Cardiac septum (tissue), 1 donor: ENCODE results near the gene FAM3D. TPM values are rescaled to one million over a fixed set of nuclear protein-coding genes. Genes with fewer than 3 reads are reported as not detected.
"Not testable (repeated sequence)": the region's sequence is repeated elsewhere in the genome, so short reads cannot be mapped to it uniquely, and the experiment has no call there.

Experiments
- DNase-seq: peaks from one replicate; pipeline ENCODE4 v3.0.0-alpha.2; 2020; ENCODE audit warnings: low spot score
- intact Hi-C: fragments of 100-400 bp; cut with DNase I; formaldehyde crosslinking; loops from one replicate; pipeline ENCODE4 v1.14.0; 2022
- total RNA-seq: library from RNA; stranded (reverse); fragmentation: NEBNext Ultra II Directional; extraction: Animal tissue kit (Norgen Biotek cat#: 25700); gene quantifications from one replicate; pipeline ENCODE4 v1.2.1, GENCODE V29; 2021
- donor health status: DM: no; HTN: no; CAD: no.

FAM3D gene
- total RNA-seq, 1 donor from 2014 or later: not detected

GRCh38 chr3:58686847-58687246 is 20.3 kb upstream of the FAM3D start:
- intact Hi-C loops: no loop called here
- DNase-seq: no peak

- intact Hi-C loops: no loop called here
- DNase-seq: no peak
Observed at GRCh38 chr3:58685641-58686040, 19.1 kb upstream of the FAM3D start.

- intact Hi-C loops: no loop called here
- no peak for DNase-seq
Observed at GRCh38 chr3:58683466-58683865, 16.9 kb upstream of the FAM3D start.

- no peak for DNase-seq
- intact Hi-C loops: no loop called here
Observed at GRCh38 chr3:58683001-58683458, 16.5 kb upstream of the FAM3D start.

GRCh38 chr3:58681863-58682262 is 15.3 kb upstream of the FAM3D start:
- intact Hi-C loops: no loop called here
- DNase-seq: no peak

GRCh38 chr3:58680879-58681525 is 14.4 kb upstream of the FAM3D start:
- DNase-seq: no peak
- intact Hi-C loops: no loop called here

- no peak for DNase-seq
- intact Hi-C loops: no loop called here
Observed at GRCh38 chr3:58679974-58680666, 13.5 kb upstream of the FAM3D start.

- DNase-seq: no peak
- intact Hi-C loops: no loop called here
Observed at GRCh38 chr3:58679446-58679845, 12.9 kb upstream of the FAM3D start.

- intact Hi-C loops, DNase-seq: not testable (repeated sequence)
Observed at GRCh38 chr3:58678177-58678970, 11.8 kb upstream of the FAM3D start.

GRCh38 chr3:58672880-58673279 is 6.3 kb upstream of the FAM3D start:
- intact Hi-C loops: no loop called here
- peak; percentile 36 for DNase-seq

- DNase-seq: no peak
Observed at GRCh38 chr3:58672451-58672850, 5.9 kb upstream of the FAM3D start.

GRCh38 chr3:58670506-58671135 is 4.0 kb upstream of the FAM3D start:
- DNase-seq: peak; percentile 66
- intact Hi-C loops: no loop called here

More at GRCh38 chr3:58672451-58672850, 5.9 kb upstream of the FAM3D start:
- intact Hi-C loops: no loop called here

- DNase-seq: peak; percentile 36
- intact Hi-C loops: no loop called here
Observed at GRCh38 chr3:58668247-58668646, 1.7 kb upstream of the FAM3D start.

- intact Hi-C loops: no loop called here
Observed at GRCh38 chr3:58667704-58668103, 1.1 kb upstream of the FAM3D start.

GRCh38 chr3:58667229-58667628 is 655 bp upstream of the FAM3D start:
- intact Hi-C loops: no loop called here
- DNase-seq: no peak

More at GRCh38 chr3:58667704-58668103, 1.1 kb upstream of the FAM3D start:
- peak; percentile 19 for DNase-seq

- DNase-seq: no peak
Observed at GRCh38 chr3:58665405-58665804, 1.2 kb downstream of the FAM3D start.

GRCh38 chr3:58664611-58665010 is 2.0 kb downstream of the FAM3D start:
- peak; percentile 47 for DNase-seq
- intact Hi-C loops: no loop called here

More at GRCh38 chr3:58665405-58665804, 1.2 kb downstream of the FAM3D start:
- intact Hi-C loops: no loop called here

GRCh38 chr3:58661836-58662420 is 4.6 kb downstream of the FAM3D start:
- peak; percentile 69 for DNase-seq
- intact Hi-C loops: no loop called here

GRCh38 chr3:58660998-58661397 is 5.6 kb downstream of the FAM3D start:
- intact Hi-C loops: no loop called here
- DNase-seq: peak; percentile 26
